IMR-90 (cell line): ENCODE data around the gene STOX2. TPM values are rescaled to one million over a fixed set of nuclear protein-coding genes. Genes with fewer than 3 reads are reported as not detected.

Experiments used
- ATAC-seq: fragments of 200-7000 bp; cut with Tn5 transposase; 2 replicates; pipeline ENCODE4 v1.9.1; 2020; ENCODE audit warnings: low read depth, mild to moderate bottlenecking, moderate library complexity
- BruUV-seq: library from RNA; stranded (reverse); fragments of 400-500 nt; replicated peaks from 2 replicates; lab custom pipeline; 2021; lab: Mats Ljungman, UMichigan
- CTCF ChIA-PET: fragments of 300-600 bp; formaldehyde crosslinking; extraction: SDS; loops from one replicate; lab custom pipeline; 2021; ENCODE audit warnings: antibody characterized with exemption; lab: Yijun Ruan, JAX
- POLR2A ChIA-PET: fragments of 300-600 bp; sonication (Branson Sonifier 250); formaldehyde crosslinking; loops from one replicate; lab custom pipeline; 2022; ENCODE audit warnings: antibody characterized with exemption; ENCODE audit not compliant: unreplicated experiment; lab: Charles Lee
- DNase-seq: peaks from one replicate; pipeline ENCODE4 v3.0.0; 2013
- H2AFZ ChIP-seq: replicated peaks from 2 replicates; pipeline ENCODE3; 2013; ENCODE audit warnings: low read length, mild to moderate bottlenecking; ENCODE audit not compliant: poor library complexity
- H2AK5ac ChIP-seq: 2 replicates; pipeline ENCODE4 v1.6.1; 2013; ENCODE audit warnings: low read depth, low read length, inconsistent platforms
- H2AK9ac ChIP-seq: replicated peaks from 2 replicates; pipeline ENCODE3; 2013; ENCODE audit warnings: mild to moderate bottlenecking, low read depth, low read length, moderate library complexity; ENCODE audit not compliant: poor library complexity
- H2BK120ac ChIP-seq: 2 replicates; pipeline ENCODE4 v1.6.1; 2013; ENCODE audit warnings: low read depth, low read length, inconsistent platforms
- H2BK15ac ChIP-seq: 3 replicates; pipeline ENCODE4 v1.6.1; 2013; ENCODE audit warnings: low read depth, low read length, inconsistent platforms
- H2BK20ac ChIP-seq: 2 replicates; pipeline ENCODE4 v1.6.1; 2013; ENCODE audit warnings: low read depth, mild to moderate bottlenecking, inconsistent platforms, low read length, moderate library complexity
- H2BK5ac ChIP-seq: 2 replicates; pipeline ENCODE4 v1.6.1; 2013; ENCODE audit warnings: mild to moderate bottlenecking, low read depth, low read length, inconsistent platforms; ENCODE audit not compliant: poor library complexity, severe bottlenecking
- H3K14ac ChIP-seq: replicated peaks from 2 replicates; pipeline ENCODE4 v1.6.1; 2013; ENCODE audit warnings: low read depth, low read length, inconsistent platforms
- H3K18ac ChIP-seq: 2 replicates; pipeline ENCODE4 v1.6.1; 2013; ENCODE audit warnings: low read depth, low read length, control low read depth
- H3K23ac ChIP-seq: 2 replicates; pipeline ENCODE4 v1.6.1; 2013; ENCODE audit warnings: low read depth, low read length, inconsistent platforms
- H3K27ac ChIP-seq: 2 replicates; pipeline ENCODE4 v1.5.1; 2013; ENCODE audit warnings: mild to moderate bottlenecking, control low read depth, low read length; ENCODE audit not compliant: insufficient read depth
- H3K27me3 ChIP-seq: 2 replicates; pipeline ENCODE4 v1.6.1; 2013; ENCODE audit warnings: low read length; ENCODE audit not compliant: control insufficient read depth, insufficient read depth
- H3K36me3 ChIP-seq: 2 replicates; pipeline ENCODE4 v1.6.1; 2013; ENCODE audit warnings: low read length, mixed read lengths; ENCODE audit not compliant: control insufficient read depth, insufficient read depth
- H3K4ac ChIP-seq: 2 replicates; pipeline ENCODE4 v1.6.1; 2013; ENCODE audit warnings: low read depth, low read length, inconsistent platforms
- H3K4me1 ChIP-seq: 2 replicates; pipeline ENCODE4 v1.6.1; 2013; ENCODE audit warnings: low read length, mixed read lengths; ENCODE audit not compliant: control insufficient read depth, insufficient read depth
- H3K4me2 ChIP-seq: 2 replicates; pipeline ENCODE4 v1.6.1; 2013; ENCODE audit warnings: low read depth, mild to moderate bottlenecking, control low read depth, low read length, moderate library complexity
- H3K4me3 ChIP-seq: 2 replicates; pipeline ENCODE4 v1.5.1; 2013; ENCODE audit warnings: low read depth, mild to moderate bottlenecking, control low read depth, low read length, moderate library complexity; ENCODE audit not compliant: insufficient read depth
- H3K56ac ChIP-seq: 2 replicates; pipeline ENCODE4 v1.6.1; 2013; ENCODE audit warnings: low read length, inconsistent platforms; ENCODE audit not compliant: insufficient read depth; ENCODE audit errors: extremely low read depth
- H3K79me1 ChIP-seq, 2 experiments: 2 replicates each; pipeline ENCODE4 v1.6.1; 2013; ENCODE audit warnings: low read length in 2 of 2, inconsistent platforms in 1 of 2, low read depth in 1 of 2
- H3K9ac ChIP-seq: 2 replicates; pipeline ENCODE4 v1.6.1; 2013; ENCODE audit warnings: low read depth, low read length, control low read depth
- H3K9me1 ChIP-seq: 2 replicates; pipeline ENCODE4 v1.6.1; 2013; ENCODE audit warnings: low read length, inconsistent platforms; ENCODE audit not compliant: insufficient read depth
- H3K9me3 ChIP-seq: 2 replicates; pipeline ENCODE4 v1.6.1; 2013; ENCODE audit warnings: low read length; ENCODE audit not compliant: control insufficient read depth, insufficient read depth
- H4K20me1 ChIP-seq: 2 replicates; pipeline ENCODE4 v1.6.1; 2013; ENCODE audit warnings: low read length, inconsistent platforms; ENCODE audit not compliant: insufficient read depth
- H4K5ac ChIP-seq: 2 replicates; pipeline ENCODE4 v1.6.1; 2013; ENCODE audit warnings: mild to moderate bottlenecking, low read depth, low read length, control low read depth
- H4K8ac ChIP-seq, 2 experiments: 2 replicates each; pipeline ENCODE4 v1.6.1; 2013; ENCODE audit warnings: low read depth in 2 of 2, low read length in 2 of 2, control low read depth in 1 of 2, inconsistent platforms in 1 of 2
- H4K91ac ChIP-seq: 2 replicates; pipeline ENCODE4 v1.6.1; 2013; ENCODE audit warnings: low read depth, low read length, inconsistent platforms; ENCODE audit not compliant: insufficient read depth
- SMC3 ChIP-seq: fragments of 150-350 bp; IDR thresholded peaks from 2 replicates; pipeline ENCODE4 v1.6.1; 2016; ENCODE audit warnings: low read depth, mild to moderate bottlenecking, antibody characterized with exemption, low read length, moderate library complexity
- WGBS, 2 experiments: methylation state at CpG; one replicate each; pipeline versions ENCODE4 v1.1.5 to v1.1.7; 2013; ENCODE audit warnings: missing lambda C conversion rate in 2 of 2; ENCODE audit not compliant: insufficient read length in 1 of 2; ENCODE audit errors: extremely low coverage in 2 of 2; 5-methylcytosine and 5-hydroxymethylcytosine counted together
- dilution Hi-C: fragments of 300-500 bp; cut with HindIII; formaldehyde crosslinking; loops from one replicate; pipeline ENCODE4 v1.14.3; 2018; ENCODE audit warnings: low sequenced_read_pairs; ENCODE audit not compliant: unreplicated experiment
- in situ Hi-C: fragments of 300-500 bp; cut with MboI; formaldehyde crosslinking; loops from 3 replicates; pipeline ENCODE4 v1.14.3; 2019; ENCODE audit warnings: low sequenced_read_pairs, inconsistent platforms, mixed read lengths
- intact Hi-C: fragments of 100-400 bp; cut with micrococcal nuclease; formaldehyde crosslinking; loops from 2 replicates; pipeline ENCODE4 v1.10.0; 2022
- polyA plus RNA-seq, 3 experiments: library from polyadenylated mRNA; depleted of rRNA; stranded (reverse); fragments of >200 nt; gene quantifications; 2 replicates each; pipeline ENCODE4 v1.2.3, GENCODE V29; 2012; ENCODE audit warnings: low replicate concordance in 1 of 3
- total RNA-seq: library from RNA; depleted of rRNA; stranded (reverse); fragments of >200 nt; gene quantifications from 2 replicates; pipeline ENCODE4 v1.2.3, GENCODE V29; 2012

Gene STOX2
- total and polyA plus RNA-seq, 2 of the 4 experiments (the other 2 are of a cell fraction), result 1.1 to 5.4 TPM

- Histone ChIP-seq H3K4me3 (no peak overlapping the region), H3K4me2 (no peak overlapping the region), H2AK9ac (no peak overlapping the region), H3K18ac (no peak overlapping the region), H3K9ac (no peak overlapping the region), H3K27me3 (no peaks in the 10 kb centered on the region), H2BK5ac (no peak overlapping the region), H3K9me3 (peaks cover 2% of the 10 kb centered on the region; the same call in 1 of the 2 replicates), H2AFZ (no peak overlapping the region), H3K27ac (no peak overlapping the region), H3K14ac (no peak overlapping the region), H4K20me1 (no peaks in the 10 kb centered on the region), H2BK15ac (no peak overlapping the region), H2BK120ac (no peak overlapping the region), H4K5ac (no peak overlapping the region), H4K8ac (no peak overlapping the region), H3K79me1 (no peaks in the 10 kb centered on the region), H3K4me1 (no peaks in the 10 kb centered on the region), H2BK20ac (no peak overlapping the region), H3K9me1 (no peaks in the 10 kb centered on the region), H3K56ac (no peak overlapping the region), H4K91ac (no peak overlapping the region), H3K23ac (no peak overlapping the region), H3K36me3 (no peaks in the 10 kb centered on the region), H2AK5ac (no peak overlapping the region), H3K4ac (no peak overlapping the region)
- in situ Hi-C loops, result no loop called here
- dilution Hi-C loops, result no loop called here
- DNase-seq (no peak), ATAC-seq (no peak)
- POLR2A ChIA-PET, result no interaction called here
- no peak for TF ChIP-seq SMC3
- no CpG with 5 or more reads among the region's 3 CpGs for WGBS, 2 experiments
- CTCF ChIA-PET, result interaction anchor here (0.6 kb wide), 1 partner anchor 514 kb away, joined by 5 read pairs; no protein-coding TSS in a partner anchor
- BruUV-seq, result no TSS peak
- intact Hi-C loops, result no loop called here
Measured at GRCh38 chr4:183897193-183897592, 7.9 kb upstream of the STOX2 start.
